ENCODE measurements around the gene CCDC186. TPM values are rescaled to one million over a fixed set of nuclear protein-coding genes. Genes with fewer than 3 reads are reported as not detected.

CCDC186 gene
- total RNA-seq, 1 experiment from 2014 or later: 12.8 TPM

DNA sequence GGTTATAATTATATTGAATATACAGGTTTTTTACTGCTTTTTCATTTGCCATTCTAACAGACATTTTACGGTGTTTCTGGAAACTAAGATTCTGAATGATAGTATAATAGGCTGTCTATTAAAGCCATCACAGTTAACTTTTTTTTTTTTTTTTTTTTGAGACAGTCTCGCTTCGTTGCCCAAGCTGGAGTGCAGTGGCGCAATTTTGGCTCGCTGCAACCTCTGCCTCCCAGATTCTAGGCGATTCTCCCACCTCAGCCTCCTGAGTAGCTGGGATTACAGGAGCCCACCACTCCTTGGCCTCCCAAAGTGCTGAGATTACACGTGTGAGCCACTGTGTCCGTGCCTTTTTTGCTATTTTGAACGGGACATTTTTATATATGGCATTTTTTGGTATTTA is 9.6 kb upstream of the CCDC186 start:
- intact Hi-C loops (cut with micrococcal nuclease; ENCODE audit: unreplicated experiment): no loop called here
- Mint-ChIP-seq H3K27ac (ENCODE audit: unreplicated experiment) (no peak overlapping the region), H3K27me3 (ENCODE audit: unreplicated experiment) (no peaks in the 10 kb centered on the region), H3K4me1 (ENCODE audit: low read depth, unreplicated experiment) (no peaks in the 10 kb centered on the region), H3K4me3 (ENCODE audit: low read depth, unreplicated experiment) (no peak overlapping the region), H3K9me3 (ENCODE audit: low read depth, unreplicated experiment) (no peaks in the 10 kb centered on the region), H3K36me3 (ENCODE audit: insufficient read depth, unreplicated experiment) (no peaks in the 10 kb centered on the region)
- TF ChIP-seq, protein P1, sequence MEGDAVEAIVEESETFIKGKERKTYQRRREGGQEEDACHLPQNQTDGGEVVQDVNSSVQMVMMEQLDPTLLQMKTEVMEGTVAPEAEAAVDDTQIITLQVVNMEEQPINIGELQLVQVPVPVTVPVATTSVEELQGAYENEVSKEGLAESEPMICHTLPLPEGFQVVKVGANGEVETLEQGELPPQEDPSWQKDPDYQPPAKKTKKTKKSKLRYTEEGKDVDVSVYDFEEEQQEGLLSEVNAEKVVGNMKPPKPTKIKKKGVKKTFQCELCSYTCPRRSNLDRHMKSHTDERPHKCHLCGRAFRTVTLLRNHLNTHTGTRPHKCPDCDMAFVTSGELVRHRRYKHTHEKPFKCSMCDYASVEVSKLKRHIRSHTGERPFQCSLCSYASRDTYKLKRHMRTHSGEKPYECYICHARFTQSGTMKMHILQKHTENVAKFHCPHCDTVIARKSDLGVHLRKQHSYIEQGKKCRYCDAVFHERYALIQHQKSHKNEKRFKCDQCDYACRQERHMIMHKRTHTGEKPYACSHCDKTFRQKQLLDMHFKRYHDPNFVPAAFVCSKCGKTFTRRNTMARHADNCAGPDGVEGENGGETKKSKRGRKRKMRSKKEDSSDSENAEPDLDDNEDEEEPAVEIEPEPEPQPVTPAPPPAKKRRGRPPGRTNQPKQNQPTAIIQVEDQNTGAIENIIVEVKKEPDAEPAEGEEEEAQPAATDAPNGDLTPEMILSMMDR (IDR thresholded peaks at IDR 0.05; ENCODE audit: unreplicated experiment): no peak
- CTCF ChIA-PET: interaction anchor here (0.7 kb wide), 1 partner anchor 14 kb away, joined by 3 read pairs; no protein-coding TSS in a partner anchor
- BruUV-seq (replicated peaks): no TSS peak
- no peak for DNase-seq

DNA sequence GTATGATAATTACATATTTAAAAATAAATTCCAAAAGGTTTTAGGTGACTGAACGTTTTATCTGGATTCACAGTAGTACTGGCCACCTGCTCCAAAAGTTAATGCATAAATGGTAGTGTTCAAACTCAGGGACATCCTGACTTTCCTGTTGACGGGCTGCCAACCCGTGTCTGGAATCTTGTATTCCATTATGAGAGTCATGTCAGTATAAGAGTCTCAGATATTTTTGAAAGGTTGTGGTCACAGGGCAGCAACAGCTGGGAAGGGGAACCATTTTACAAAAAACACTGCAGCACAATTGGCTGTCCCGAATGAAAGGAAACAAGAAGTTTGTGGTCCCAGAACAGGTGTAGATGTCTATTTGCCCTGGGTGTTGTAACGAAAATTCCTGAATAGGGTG is 8.0 kb upstream of the CCDC186 start:
- CTCF ChIA-PET: no interaction called here
- BruUV-seq (replicated peaks): no TSS peak
- no peak for DNase-seq
- Mint-ChIP-seq H3K4me1 (ENCODE audit: low read depth, unreplicated experiment) (no peaks in the 10 kb centered on the region), H3K9me3 (ENCODE audit: low read depth, unreplicated experiment) (no peaks in the 10 kb centered on the region), H3K4me3 (ENCODE audit: low read depth, unreplicated experiment) (no peak overlapping the region), H3K36me3 (ENCODE audit: insufficient read depth, unreplicated experiment) (no peaks in the 10 kb centered on the region), H3K27ac (ENCODE audit: unreplicated experiment) (no peak overlapping the region), H3K27me3 (ENCODE audit: unreplicated experiment) (no peaks in the 10 kb centered on the region)
- intact Hi-C loops (cut with micrococcal nuclease; ENCODE audit: unreplicated experiment): no loop called here
- TF ChIP-seq, protein P1 (IDR thresholded peaks at IDR 0.05; ENCODE audit: unreplicated experiment): no peak

DNA sequence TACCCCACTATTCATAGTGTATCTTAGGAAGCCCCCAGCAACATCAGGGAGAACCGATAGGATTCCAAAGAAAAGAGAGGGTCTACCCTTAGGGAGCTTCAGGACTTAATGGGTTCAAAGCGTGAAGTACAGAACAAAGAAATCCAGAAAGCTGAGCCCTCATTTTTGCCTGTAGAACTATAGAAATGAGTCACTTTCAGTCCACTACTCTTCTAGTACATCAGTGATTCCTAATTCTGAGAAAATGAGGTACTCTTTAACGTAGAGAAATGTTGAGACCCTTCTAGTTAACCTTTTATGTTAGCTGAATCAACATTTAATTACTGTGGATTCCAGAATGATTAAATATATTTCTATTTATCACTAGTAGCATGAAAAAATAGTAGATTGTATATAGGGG is 6.9 kb upstream of the CCDC186 start:
- Mint-ChIP-seq H3K27me3 (ENCODE audit: unreplicated experiment) (no peaks in the 10 kb centered on the region), H3K27ac (ENCODE audit: unreplicated experiment) (no peak overlapping the region), H3K4me1 (ENCODE audit: low read depth, unreplicated experiment) (no peaks in the 10 kb centered on the region), H3K4me3 (ENCODE audit: low read depth, unreplicated experiment) (no peak overlapping the region), H3K36me3 (ENCODE audit: insufficient read depth, unreplicated experiment) (no peaks in the 10 kb centered on the region), H3K9me3 (ENCODE audit: low read depth, unreplicated experiment) (no peaks in the 10 kb centered on the region)
- intact Hi-C loops (cut with micrococcal nuclease; ENCODE audit: unreplicated experiment): no loop called here
- DNase-seq: no peak
- CTCF ChIA-PET: interaction anchor here (0.7 kb wide), 1 partner anchor 137 kb away, joined by 3 read pairs; the partner anchor contains the start of gene ADRB1
- no TSS peak for BruUV-seq (replicated peaks)
- TF ChIP-seq, protein P1 (IDR thresholded peaks at IDR 0.05; ENCODE audit: unreplicated experiment): no peak

DNA sequence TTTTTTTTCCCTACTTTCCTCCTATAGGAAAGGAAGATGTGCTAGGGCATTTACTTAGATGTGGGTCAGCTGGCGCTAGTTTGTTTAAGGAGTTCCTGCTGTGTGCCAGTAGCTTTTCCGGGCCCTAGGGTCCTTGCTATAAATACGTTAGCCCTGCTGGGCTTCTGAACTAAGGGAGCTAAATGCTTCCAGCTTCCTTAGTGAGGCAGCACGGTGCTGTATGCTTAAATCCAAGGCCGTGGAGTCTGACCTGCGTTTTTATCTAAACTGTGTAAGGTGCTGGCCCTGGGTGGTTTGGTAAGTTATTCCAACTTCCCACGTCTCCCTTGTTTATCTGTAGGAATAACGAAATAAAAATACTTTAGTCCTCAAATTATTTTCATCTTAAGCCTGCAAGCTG is 5.7 kb upstream of the CCDC186 start:
- intact Hi-C loops (cut with micrococcal nuclease; ENCODE audit: unreplicated experiment): no loop called here
- peaks cover 11% of the 10 kb centered on the region for H3K4me1 Mint-ChIP-seq (ENCODE audit: low read depth, unreplicated experiment)
- no peak overlapping the region for H3K4me3 Mint-ChIP-seq (ENCODE audit: low read depth, unreplicated experiment)
- CTCF ChIA-PET: no interaction called here
- H3K9me3 Mint-ChIP-seq (ENCODE audit: low read depth, unreplicated experiment): no peaks in the 10 kb centered on the region
- H3K27me3 Mint-ChIP-seq (ENCODE audit: unreplicated experiment): no peaks in the 10 kb centered on the region
- DNase-seq: no peak
- H3K36me3 Mint-ChIP-seq (ENCODE audit: insufficient read depth, unreplicated experiment): peaks cover 2% of the 10 kb centered on the region
- TF ChIP-seq, protein P1 (IDR thresholded peaks at IDR 0.05; ENCODE audit: unreplicated experiment): no peak
- no TSS peak for BruUV-seq (replicated peaks)
- H3K27ac Mint-ChIP-seq (ENCODE audit: unreplicated experiment): no peak overlapping the region

Measured in Calu3 (cell line).